Measurements from ENCODE around the gene ATP6V0E1.

DNA sequence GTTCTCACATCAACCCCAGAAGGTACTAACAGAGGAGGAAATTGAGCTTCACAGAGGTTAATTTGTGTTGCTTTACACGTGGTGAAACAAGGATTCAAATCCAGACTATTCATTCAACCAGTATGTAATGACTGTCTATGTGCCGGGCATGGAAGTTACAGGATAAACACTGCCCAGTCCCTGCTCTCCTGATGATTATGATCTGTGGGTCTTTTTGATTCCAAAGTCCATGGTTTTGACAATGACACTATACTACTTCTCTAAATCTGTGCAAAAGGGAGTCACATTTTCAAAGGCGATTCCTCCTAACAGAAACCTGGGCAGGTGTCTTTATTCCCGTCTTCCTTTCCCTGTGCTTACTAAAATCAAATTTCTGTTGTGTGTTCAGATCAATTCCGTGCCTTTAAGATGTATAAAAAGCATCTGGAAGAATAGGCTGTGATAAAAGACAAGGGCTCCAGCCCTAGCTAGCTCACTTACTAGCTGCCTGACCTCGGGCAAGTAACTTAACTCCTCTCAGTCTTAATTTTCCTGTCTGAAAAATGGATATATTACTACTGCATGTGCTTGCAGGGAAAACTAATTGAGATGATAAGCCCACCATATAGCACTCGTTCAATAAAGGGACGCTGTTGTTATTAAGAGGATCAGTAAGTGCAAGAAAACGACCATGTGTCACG, 71.6 kb downstream of the ATP6V0E1 start:
- TF ChIP-seq, protein P1, sequence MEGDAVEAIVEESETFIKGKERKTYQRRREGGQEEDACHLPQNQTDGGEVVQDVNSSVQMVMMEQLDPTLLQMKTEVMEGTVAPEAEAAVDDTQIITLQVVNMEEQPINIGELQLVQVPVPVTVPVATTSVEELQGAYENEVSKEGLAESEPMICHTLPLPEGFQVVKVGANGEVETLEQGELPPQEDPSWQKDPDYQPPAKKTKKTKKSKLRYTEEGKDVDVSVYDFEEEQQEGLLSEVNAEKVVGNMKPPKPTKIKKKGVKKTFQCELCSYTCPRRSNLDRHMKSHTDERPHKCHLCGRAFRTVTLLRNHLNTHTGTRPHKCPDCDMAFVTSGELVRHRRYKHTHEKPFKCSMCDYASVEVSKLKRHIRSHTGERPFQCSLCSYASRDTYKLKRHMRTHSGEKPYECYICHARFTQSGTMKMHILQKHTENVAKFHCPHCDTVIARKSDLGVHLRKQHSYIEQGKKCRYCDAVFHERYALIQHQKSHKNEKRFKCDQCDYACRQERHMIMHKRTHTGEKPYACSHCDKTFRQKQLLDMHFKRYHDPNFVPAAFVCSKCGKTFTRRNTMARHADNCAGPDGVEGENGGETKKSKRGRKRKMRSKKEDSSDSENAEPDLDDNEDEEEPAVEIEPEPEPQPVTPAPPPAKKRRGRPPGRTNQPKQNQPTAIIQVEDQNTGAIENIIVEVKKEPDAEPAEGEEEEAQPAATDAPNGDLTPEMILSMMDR (IDR thresholded peaks at IDR 0.05) = no peak
- TF ChIP-seq POLR2A (IDR thresholded peaks at IDR 0.05) = no peak
